H9 (cell line): ENCODE data around the gene FJX1. TPM values are rescaled to one million over a fixed set of nuclear protein-coding genes. Genes with fewer than 3 reads are reported as not detected.

Source experiments
- DNase-seq: peaks from one replicate; pipeline ENCODE4 v3.0.0-alpha.2; 2017
- H2AFZ ChIP-seq: one replicate; pipeline ENCODE4 v1.6.1; 2013; ENCODE audit warnings: mild to moderate bottlenecking, low read length, control low read depth, moderate library complexity
- H2AK5ac ChIP-seq: 2 replicates; pipeline ENCODE4 v1.6.1; 2013; ENCODE audit warnings: low read length, control low read depth, mixed read lengths; ENCODE audit not compliant: insufficient read length
- H2BK120ac ChIP-seq: one replicate; pipeline ENCODE4 v1.6.1; 2013; ENCODE audit warnings: low read depth, mild to moderate bottlenecking, low read length, control low read depth, inconsistent platforms; ENCODE audit not compliant: poor library complexity, severe bottlenecking
- H2BK12ac ChIP-seq: 2 replicates; pipeline ENCODE4 v1.6.1; 2013; ENCODE audit warnings: low read length, control low read depth, mixed read lengths, low read depth; ENCODE audit not compliant: insufficient read length
- H2BK15ac ChIP-seq: 2 replicates; pipeline ENCODE4 v1.6.1; 2013; ENCODE audit warnings: low read depth, low read length, control low read depth
- H2BK20ac ChIP-seq: one replicate; pipeline ENCODE4 v1.6.1; 2013; ENCODE audit warnings: low read depth, mild to moderate bottlenecking, low read length, control low read depth, inconsistent platforms; ENCODE audit not compliant: poor library complexity, severe bottlenecking
- H2BK5ac ChIP-seq: 2 replicates; pipeline ENCODE4 v1.6.1; 2013; ENCODE audit warnings: low read length, control low read depth, mixed read lengths; ENCODE audit not compliant: insufficient read length
- H3K14ac ChIP-seq: 2 replicates; pipeline ENCODE4 v1.6.1; 2013; ENCODE audit warnings: low read length, control low read depth; ENCODE audit not compliant: insufficient read depth
- H3K18ac ChIP-seq: 2 replicates; pipeline ENCODE4 v1.6.1; 2013; ENCODE audit warnings: low read depth, mild to moderate bottlenecking, mixed read lengths, low read length, control low read depth; ENCODE audit not compliant: insufficient read length
- H3K23ac ChIP-seq: 2 replicates; pipeline ENCODE4 v1.6.1; 2013; ENCODE audit warnings: low read length, control low read depth, mixed read lengths, low read depth; ENCODE audit not compliant: insufficient read length
- H3K23me2 ChIP-seq: 2 replicates; pipeline ENCODE4 v1.6.1; 2013; ENCODE audit warnings: low read depth, mild to moderate bottlenecking, mixed read lengths, low read length, control low read depth; ENCODE audit not compliant: insufficient read length, poor library complexity, severe bottlenecking
- H3K27ac ChIP-seq: 2 replicates; pipeline ENCODE4 v1.5.1; 2013; ENCODE audit warnings: low read length, control low read depth, mixed read lengths, low read depth; ENCODE audit not compliant: insufficient read length
- H3K27me3 ChIP-seq: 2 replicates; pipeline ENCODE4 v1.6.1; 2013; ENCODE audit warnings: low read length, control low read depth, inconsistent platforms; ENCODE audit not compliant: insufficient read depth
- H3K4ac ChIP-seq: 2 replicates; pipeline ENCODE4 v1.6.1; 2013; ENCODE audit warnings: low read depth, mild to moderate bottlenecking, control low read depth, inconsistent platforms, low read length, moderate library complexity
- H3K4me1 ChIP-seq: 2 replicates; pipeline ENCODE4 v1.6.1; 2013; ENCODE audit warnings: low read length, control low read depth, inconsistent platforms; ENCODE audit not compliant: insufficient read depth
- H3K4me2 ChIP-seq: 2 replicates; pipeline ENCODE4 v1.6.1; 2013; ENCODE audit warnings: low read length, control low read depth, mixed read lengths; ENCODE audit not compliant: insufficient read length, insufficient read depth
- H3K56ac ChIP-seq: 2 replicates; pipeline ENCODE4 v1.6.1; 2013; ENCODE audit warnings: low read depth, mild to moderate bottlenecking, mixed read lengths, low read length, control low read depth; ENCODE audit not compliant: insufficient read length
- H3K79me1 ChIP-seq: 2 replicates; pipeline ENCODE4 v1.6.1; 2013; ENCODE audit warnings: low read depth, mild to moderate bottlenecking, moderate library complexity, low read length, control low read depth, inconsistent platforms; ENCODE audit not compliant: insufficient read depth, poor library complexity, severe bottlenecking
- H3K79me2 ChIP-seq: 2 replicates; pipeline ENCODE4 v1.6.1; 2013; ENCODE audit warnings: low read length, control low read depth, inconsistent platforms; ENCODE audit not compliant: insufficient read depth
- H3K9ac ChIP-seq: 2 replicates; pipeline ENCODE4 v1.6.1; 2013; ENCODE audit warnings: low read length, control low read depth, mixed read lengths; ENCODE audit not compliant: insufficient read length; ENCODE audit errors: extremely low read depth
- H3K9me3 ChIP-seq: one replicate; pipeline ENCODE4 v1.6.1; 2013; ENCODE audit warnings: low read depth, low read length, inconsistent platforms; ENCODE audit not compliant: control insufficient read depth
- H3T11ph ChIP-seq: one replicate; pipeline ENCODE4 v1.6.1; 2013; ENCODE audit warnings: mild to moderate bottlenecking, low read length, control low read depth, inconsistent platforms
- H4K20me1 ChIP-seq: one replicate; pipeline ENCODE4 v1.6.1; 2013; ENCODE audit not compliant: control insufficient read depth, insufficient read length, insufficient read depth
- H4K5ac ChIP-seq: 2 replicates; pipeline ENCODE4 v1.6.1; 2013; ENCODE audit warnings: low read depth, mild to moderate bottlenecking, mixed read lengths, low read length, control low read depth; ENCODE audit not compliant: insufficient read length
- H4K8ac ChIP-seq: replicated peaks from 2 replicates; pipeline ENCODE4 v1.6.1; 2013; ENCODE audit warnings: low read length, control low read depth, mixed read lengths, low read depth; ENCODE audit not compliant: insufficient read length
- H4K91ac ChIP-seq: 2 replicates; pipeline ENCODE4 v1.6.1; 2013; ENCODE audit warnings: low read depth, mild to moderate bottlenecking, moderate library complexity, mixed read lengths, low read length, control low read depth; ENCODE audit not compliant: insufficient read length
- H3K27ac Mint-ChIP-seq, 3 experiments: 2 replicates in 2 of 3; 3 replicates in 1 of 3; pipeline ENCODE4 v1.8.0; 2020 to 2021; ENCODE audit warnings: mixed read lengths in 3 of 3, mild to moderate bottlenecking in 1 of 3, moderate library complexity in 1 of 3
- H3K27me3 Mint-ChIP-seq: 2 replicates; pipeline ENCODE4 v1.8.0; 2021; ENCODE audit warnings: low read depth, mild to moderate bottlenecking, moderate library complexity, mixed read lengths
- H3K36me3 Mint-ChIP-seq, 3 experiments: 2 replicates in 2 of 3; 3 replicates in 1 of 3; pipeline ENCODE4 v1.8.0; 2020 to 2021; ENCODE audit warnings: low read depth in 3 of 3, mixed read lengths in 3 of 3; ENCODE audit not compliant: insufficient read depth in 1 of 3
- H3K4me1 Mint-ChIP-seq, 2 experiments: 2 replicates each; pipeline ENCODE4 v1.8.0; 2020; ENCODE audit warnings: mixed read lengths in 2 of 2
- H3K4me3 Mint-ChIP-seq, 2 experiments: 2 replicates in 1 of 2; 3 replicates in 1 of 2; pipeline ENCODE4 v1.8.0; 2020 to 2021; ENCODE audit warnings: mild to moderate bottlenecking in 2 of 2, mixed read lengths in 2 of 2, moderate library complexity in 1 of 2
- H3K9me3 Mint-ChIP-seq, 2 experiments: 2 replicates in 1 of 2; 3 replicates in 1 of 2; pipeline ENCODE4 v1.8.0; 2020; ENCODE audit warnings: mild to moderate bottlenecking in 2 of 2, mixed read lengths in 2 of 2, moderate library complexity in 1 of 2
- WGBS: extraction: QIAGEN DNeasy Blood & Tissue Kit; methylation state at CpG from one replicate; pipeline ENCODE4 v1.1.7; 2013; ENCODE audit warnings: missing lambda C conversion rate, low lambda C conversion rate, mixed read lengths; ENCODE audit not compliant: insufficient read length; ENCODE audit errors: extremely low coverage; 5-methylcytosine and 5-hydroxymethylcytosine counted together
- total RNA-seq: library from RNA; stranded (reverse); gene quantifications from 2 replicates; pipeline ENCODE4 v1.2.1, GENCODE V29; 2021
- TF ChIP-seq, protein P1 (sequence below): fragments of 200-600 bp; sonication (generic); conservative IDR thresholded peaks from 3 replicates; pipeline ENCODE4 v1.8.0; 2021; ENCODE audit warnings: antibody characterized with exemption, mild to moderate bottlenecking

The FJX1 gene
- total RNA-seq, 1 experiment from 2014 or later, result 11.5 TPM

DNA sequence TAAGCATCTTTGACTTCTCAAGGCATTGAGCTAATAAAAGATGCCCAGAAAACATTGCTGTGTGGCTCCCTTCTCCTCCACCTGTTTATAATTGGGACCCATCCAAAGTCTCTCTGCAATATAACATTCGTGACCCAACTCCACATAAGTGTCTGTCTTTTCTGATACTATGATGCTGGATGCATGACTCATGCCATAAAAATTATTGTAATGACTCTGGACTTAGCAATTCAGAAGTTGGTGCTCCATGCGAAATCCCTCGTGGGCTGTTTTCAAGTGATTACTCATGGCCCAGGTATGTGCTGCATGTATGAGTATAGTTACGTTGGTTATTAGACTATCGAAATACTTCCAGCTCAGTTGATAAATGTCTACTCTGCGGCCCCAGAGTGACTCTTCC lies 11.7 kb downstream of the FJX1 start:
- H3K27ac ChIP-seq, result no peak overlapping the region
- H4K5ac ChIP-seq, result no peak overlapping the region
- no CpG with 5 or more reads among the region's 6 CpGs for WGBS
- H3K27me3 Mint-ChIP-seq, result peaks cover 13% of the 10 kb centered on the region
- H2BK15ac ChIP-seq, result no peak overlapping the region
- no peak overlapping the region for H2BK20ac ChIP-seq
- no peak overlapping the region for H3K23ac ChIP-seq
- no peak overlapping the region for H4K8ac ChIP-seq
- no peaks in the 10 kb centered on the region for H3K4me1 Mint-ChIP-seq
- no peak overlapping the region for H3K4me2 ChIP-seq
- H2BK12ac ChIP-seq, result no peak overlapping the region
- no peak overlapping the region for H3K14ac ChIP-seq
- no peak overlapping the region for H2AFZ ChIP-seq
- H3K4me3 Mint-ChIP-seq, result no peak overlapping the region
- no peaks in the 10 kb centered on the region; a peak in 1 of 7 replicates for H3K36me3 Mint-ChIP-seq
- H3T11ph ChIP-seq, result no peak overlapping the region
- H3K27ac Mint-ChIP-seq, result no peak overlapping the region
- H3K79me2 ChIP-seq, result no peaks in the 10 kb centered on the region
- no peak overlapping the region for H2BK5ac ChIP-seq
- no peak overlapping the region for H2BK120ac ChIP-seq
- H3K79me1 ChIP-seq, result no peaks in the 10 kb centered on the region
- H3K9me3 Mint-ChIP-seq, result peaks cover 0 to 2% of the 10 kb centered on the region in 2 experiments; a peak in 2 of 5 replicates
- no peaks in the 10 kb centered on the region for H3K23me2 ChIP-seq
- H3K56ac ChIP-seq, result no peak overlapping the region
- TF ChIP-seq, protein P1, sequence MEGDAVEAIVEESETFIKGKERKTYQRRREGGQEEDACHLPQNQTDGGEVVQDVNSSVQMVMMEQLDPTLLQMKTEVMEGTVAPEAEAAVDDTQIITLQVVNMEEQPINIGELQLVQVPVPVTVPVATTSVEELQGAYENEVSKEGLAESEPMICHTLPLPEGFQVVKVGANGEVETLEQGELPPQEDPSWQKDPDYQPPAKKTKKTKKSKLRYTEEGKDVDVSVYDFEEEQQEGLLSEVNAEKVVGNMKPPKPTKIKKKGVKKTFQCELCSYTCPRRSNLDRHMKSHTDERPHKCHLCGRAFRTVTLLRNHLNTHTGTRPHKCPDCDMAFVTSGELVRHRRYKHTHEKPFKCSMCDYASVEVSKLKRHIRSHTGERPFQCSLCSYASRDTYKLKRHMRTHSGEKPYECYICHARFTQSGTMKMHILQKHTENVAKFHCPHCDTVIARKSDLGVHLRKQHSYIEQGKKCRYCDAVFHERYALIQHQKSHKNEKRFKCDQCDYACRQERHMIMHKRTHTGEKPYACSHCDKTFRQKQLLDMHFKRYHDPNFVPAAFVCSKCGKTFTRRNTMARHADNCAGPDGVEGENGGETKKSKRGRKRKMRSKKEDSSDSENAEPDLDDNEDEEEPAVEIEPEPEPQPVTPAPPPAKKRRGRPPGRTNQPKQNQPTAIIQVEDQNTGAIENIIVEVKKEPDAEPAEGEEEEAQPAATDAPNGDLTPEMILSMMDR, result no peak
- DNase-seq, result no peak
- no peak overlapping the region for H2AK5ac ChIP-seq
- no peaks in the 10 kb centered on the region for H3K9me3 ChIP-seq
- H3K4me1 ChIP-seq, result no peaks in the 10 kb centered on the region; the same call in 1 of the 2 replicates
- H3K4ac ChIP-seq, result no peak overlapping the region
- no peak overlapping the region for H3K9ac ChIP-seq
- H3K27me3 ChIP-seq, result no peaks in the 10 kb centered on the region
- H4K20me1 ChIP-seq, result no peaks in the 10 kb centered on the region
- H3K18ac ChIP-seq, result no peak overlapping the region
- H4K91ac ChIP-seq, result no peak overlapping the region
